DND-41 (cell line): ENCODE results near the gene KRT84.

Experiments used
- ATAC-seq: fragments of 200-7000 bp; cut with Tn5 transposase; 3 replicates; pipeline ENCODE4 v1.9.1; 2021; ENCODE audit warnings: low read depth; ENCODE audit not compliant: insufficient read depth
- DNase-seq: peaks from one replicate; pipeline ENCODE4 v3.0.0-alpha.2; 2020
- H2AFZ ChIP-seq: 2 replicates; pipeline ENCODE4 v1.6.0; 2012; ENCODE audit warnings: low read depth, low read length
- H3K27ac ChIP-seq: 2 replicates; pipeline ENCODE4 v1.5.1; 2012; ENCODE audit warnings: low read length, inconsistent platforms
- H3K27me3 ChIP-seq: fragments of 200-600 bp; sonication (generic); 2 replicates; pipeline ENCODE4 v1.6.0; 2012; ENCODE audit warnings: low read length, mild to moderate bottlenecking, inconsistent platforms; ENCODE audit not compliant: insufficient read depth, poor library complexity
- H3K36me3 ChIP-seq: 2 replicates; pipeline ENCODE4 v1.5.1; 2012; ENCODE audit warnings: low read length, inconsistent platforms; ENCODE audit not compliant: insufficient read depth
- H3K4me1 ChIP-seq: 2 replicates; pipeline ENCODE4 v1.5.1; 2012; ENCODE audit warnings: mild to moderate bottlenecking, low read length; ENCODE audit not compliant: insufficient read depth
- H3K4me2 ChIP-seq: 2 replicates; pipeline ENCODE4 v1.6.0; 2012; ENCODE audit warnings: mild to moderate bottlenecking, moderate library complexity, low read length, inconsistent platforms; ENCODE audit not compliant: insufficient read depth
- H3K4me3 ChIP-seq, 2 experiments: fragments of 200-600 bp in 1 of 2; shearing (Covaris generic) in 1 of 2; 2 replicates each; pipeline ENCODE4 v1.5.1; 2012 to 2016; ENCODE audit warnings: inconsistent platforms in 2 of 2, low read length in 2 of 2, mild to moderate bottlenecking in 2 of 2, low read depth in 1 of 2, moderate library complexity in 1 of 2
- H3K79me2 ChIP-seq: 2 replicates; pipeline ENCODE4 v1.6.0; 2012; ENCODE audit warnings: low read length, inconsistent platforms; ENCODE audit not compliant: insufficient read depth
- H3K9ac ChIP-seq: 2 replicates; pipeline ENCODE4 v1.6.0; 2012; ENCODE audit warnings: low read depth, mild to moderate bottlenecking, inconsistent platforms, low read length, moderate library complexity
- H3K9me3 ChIP-seq: 2 replicates; pipeline ENCODE4 v1.5.1; 2012; ENCODE audit warnings: low read length, moderate library complexity, mild to moderate bottlenecking, inconsistent platforms; ENCODE audit not compliant: insufficient read depth, severe bottlenecking
- H4K20me1 ChIP-seq: 2 replicates; pipeline ENCODE4 v1.6.0; 2012; ENCODE audit warnings: low read length; ENCODE audit not compliant: insufficient read depth
- EZH2 ChIP-seq: IDR thresholded peaks from 3 replicates; pipeline ENCODE4 v1.6.1; 2012; ENCODE audit warnings: borderline replicate concordance, low read depth, mild to moderate bottlenecking, moderate library complexity, low read length, inconsistent platforms; ENCODE audit not compliant: severe bottlenecking
- TF ChIP-seq, protein P1 (sequence below): IDR thresholded peaks from 2 replicates; pipeline ENCODE4 v1.5.1; 2012; ENCODE audit warnings: borderline replicate concordance, low read length, moderate library complexity, mild to moderate bottlenecking; ENCODE audit not compliant: poor library complexity, severe bottlenecking; ENCODE audit errors: extremely low read depth

KRT84 gene

DNA sequence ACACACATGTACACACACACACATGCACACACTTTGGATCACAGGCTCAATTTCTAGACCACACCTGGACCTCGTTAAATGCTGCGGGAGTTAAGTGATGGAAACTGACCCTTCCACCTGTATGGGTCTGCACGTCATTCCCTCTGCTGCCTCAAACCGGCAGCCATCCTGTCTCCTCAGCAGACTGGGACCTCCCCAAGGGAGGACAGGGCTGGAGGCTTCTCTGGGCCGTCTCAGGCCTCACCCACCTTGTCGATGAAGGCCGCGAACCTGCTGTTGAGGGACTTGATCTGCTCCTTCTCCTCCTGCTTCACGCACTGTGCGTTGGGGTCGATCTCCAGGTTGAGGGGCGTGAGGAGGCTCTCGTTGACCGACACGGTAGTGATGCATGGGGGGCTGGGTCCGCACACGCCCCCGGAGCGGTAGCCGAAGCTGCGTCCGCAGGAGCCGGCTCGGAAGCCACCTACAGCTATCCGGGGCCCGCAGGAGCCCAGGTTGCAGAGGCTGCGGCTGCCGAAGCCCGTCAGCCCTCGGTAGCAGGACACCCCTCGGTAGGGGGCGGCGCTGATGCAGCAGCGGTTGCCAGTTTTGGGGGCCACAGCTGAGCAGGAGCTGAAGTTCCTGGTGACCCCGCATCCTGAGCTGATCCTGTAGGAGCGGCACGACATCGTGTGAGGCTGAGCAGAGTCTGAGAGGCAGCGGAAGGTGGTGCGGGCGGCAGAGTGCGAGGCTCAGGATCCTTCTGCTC is 18.5 kb downstream of the KRT84 start, which contains the start of gene KRT85:
TSS of gene KRT85 (minus strand) at position 744 of the 748 bp plus-strand sequence. CDS start at position 668, 76 bp downstream.
- H4K20me1 ChIP-seq, result peaks cover 6% of the 10 kb centered on the region; the same call in 1 of the 2 replicates
- TF ChIP-seq, protein P1, sequence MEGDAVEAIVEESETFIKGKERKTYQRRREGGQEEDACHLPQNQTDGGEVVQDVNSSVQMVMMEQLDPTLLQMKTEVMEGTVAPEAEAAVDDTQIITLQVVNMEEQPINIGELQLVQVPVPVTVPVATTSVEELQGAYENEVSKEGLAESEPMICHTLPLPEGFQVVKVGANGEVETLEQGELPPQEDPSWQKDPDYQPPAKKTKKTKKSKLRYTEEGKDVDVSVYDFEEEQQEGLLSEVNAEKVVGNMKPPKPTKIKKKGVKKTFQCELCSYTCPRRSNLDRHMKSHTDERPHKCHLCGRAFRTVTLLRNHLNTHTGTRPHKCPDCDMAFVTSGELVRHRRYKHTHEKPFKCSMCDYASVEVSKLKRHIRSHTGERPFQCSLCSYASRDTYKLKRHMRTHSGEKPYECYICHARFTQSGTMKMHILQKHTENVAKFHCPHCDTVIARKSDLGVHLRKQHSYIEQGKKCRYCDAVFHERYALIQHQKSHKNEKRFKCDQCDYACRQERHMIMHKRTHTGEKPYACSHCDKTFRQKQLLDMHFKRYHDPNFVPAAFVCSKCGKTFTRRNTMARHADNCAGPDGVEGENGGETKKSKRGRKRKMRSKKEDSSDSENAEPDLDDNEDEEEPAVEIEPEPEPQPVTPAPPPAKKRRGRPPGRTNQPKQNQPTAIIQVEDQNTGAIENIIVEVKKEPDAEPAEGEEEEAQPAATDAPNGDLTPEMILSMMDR, result no peak
- no peak for TF ChIP-seq EZH2
- H3K27ac ChIP-seq, result no peak within 1 kb of the TSS

DNA sequence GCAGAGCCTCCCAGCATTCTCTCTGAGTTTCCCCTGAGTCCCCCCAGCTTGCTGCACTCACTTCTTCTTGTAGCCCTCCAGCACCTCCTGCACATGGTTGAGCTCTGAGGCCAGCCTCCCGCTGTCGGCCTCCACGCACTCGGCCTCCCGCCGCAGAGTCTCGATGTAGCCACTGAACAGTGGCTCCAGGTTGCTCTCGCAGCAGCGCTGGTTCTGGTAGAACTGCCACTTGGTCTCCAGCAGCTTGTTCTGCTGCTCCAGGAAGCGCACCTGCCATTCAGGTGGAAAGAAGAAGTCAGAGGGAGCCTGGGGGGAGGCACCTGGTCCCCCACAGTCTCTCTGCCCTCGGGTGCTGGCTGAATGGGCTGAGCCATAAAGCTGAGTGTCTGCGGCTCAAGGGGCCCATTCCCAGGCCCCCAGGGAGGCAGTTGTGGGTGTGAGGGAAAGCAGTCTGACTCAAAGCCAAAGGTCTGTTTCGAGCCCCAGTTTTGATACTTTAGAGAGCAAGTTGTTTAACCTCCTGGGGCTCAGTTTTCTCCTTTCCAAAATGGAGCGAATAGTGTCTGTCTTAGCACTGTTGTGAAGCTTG is 20.5 kb downstream of the KRT84 start:
- H3K79me2 ChIP-seq, result no peaks in the 10 kb centered on the region
- H3K27ac ChIP-seq, result no peak overlapping the region
- peaks cover 6% of the 10 kb centered on the region for H3K27me3 ChIP-seq

More for the DNA sequence above, 18.5 kb downstream of the KRT84 start, which contains the start of gene KRT85:
- DNase-seq (no peak), ATAC-seq (no peak)
- H3K4me3 ChIP-seq, result no peak within 1 kb of the TSS
- H3K9me3 ChIP-seq, result no peaks in the 10 kb centered on the region
- peaks cover 9% of the 10 kb centered on the region for H3K27me3 ChIP-seq
- no peaks in the 10 kb centered on the region for H3K36me3 ChIP-seq
- H2AFZ ChIP-seq, result no peak within 1 kb of the TSS
- H3K79me2 ChIP-seq, result no peaks in the 10 kb centered on the region
- no peaks in the 10 kb centered on the region for H3K4me1 ChIP-seq
- no peak within 1 kb of the TSS for H3K9ac ChIP-seq
- no peak within 1 kb of the TSS for H3K4me2 ChIP-seq

DNA sequence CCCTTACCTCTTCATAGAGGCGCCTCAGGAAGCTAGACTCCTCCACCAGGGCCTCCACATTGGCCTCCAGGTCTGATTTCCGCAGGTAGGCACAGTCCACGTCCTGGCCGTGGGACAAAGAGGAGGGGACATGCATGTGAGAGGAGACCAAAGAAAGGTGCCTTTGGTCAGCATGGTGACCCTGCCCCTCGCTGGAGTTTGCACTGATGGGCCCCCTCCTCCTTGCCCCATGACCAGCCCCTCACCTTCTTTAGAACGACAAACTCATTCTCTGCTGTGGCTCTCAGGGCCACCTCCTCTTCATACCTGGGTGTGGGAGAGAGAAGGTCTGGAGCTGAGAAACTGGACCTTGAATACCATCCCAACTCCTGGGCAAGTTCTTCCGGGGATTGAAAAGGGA is 21.4 kb downstream of the KRT84 start:
- Histone ChIP-seq H3K9ac (no peak overlapping the region), H3K4me2 (no peak overlapping the region), H3K4me1 (no peaks in the 10 kb centered on the region), H3K36me3 (no peaks in the 10 kb centered on the region), H3K27me3 (peaks cover 6% of the 10 kb centered on the region), H3K9me3 (no peaks in the 10 kb centered on the region), H3K4me3 (no peak overlapping the region), H3K79me2 (no peaks in the 10 kb centered on the region), H4K20me1 (peaks cover 3% of the 10 kb centered on the region; the same call in 1 of the 2 replicates), H2AFZ (no peak overlapping the region), H3K27ac (no peak overlapping the region)
- ATAC-seq (no peak), DNase-seq (no peak)
- TF ChIP-seq EZH2, result no peak
- TF ChIP-seq, protein P1, result no peak

More for the DNA sequence above, 20.5 kb downstream of the KRT84 start:
- Histone ChIP-seq H3K9ac (no peak overlapping the region), H3K4me1 (no peaks in the 10 kb centered on the region), H3K4me2 (no peak overlapping the region), H4K20me1 (peaks cover 3% of the 10 kb centered on the region; the same call in 1 of the 2 replicates), H3K4me3 (no peak overlapping the region), H3K36me3 (no peaks in the 10 kb centered on the region), H2AFZ (no peak overlapping the region), H3K9me3 (no peaks in the 10 kb centered on the region)
- DNase-seq (no peak), ATAC-seq (no peak)
- TF ChIP-seq, protein P1, result no peak
- no peak for TF ChIP-seq EZH2
